ENCODE data around the gene DLEU7. TPM values are rescaled to one million over a fixed set of nuclear protein-coding genes. Genes with fewer than 3 reads are reported as not detected.

The DLEU7 gene
- total RNA-seq, 8 experiments from 2014 or later: 0.31 to 4.8 (median 3.1) TPM; not detected in 1

- Histone ChIP-seq H3K27ac (no peak overlapping the region), H3K4me1 (replicated peaks in 1 of 2) (no peaks in the 10 kb centered on the region), H3K4me3 (no peak overlapping the region)
- WGBS, 10 experiments: 61 to 100% (median 94%) methylated on average over 1 to 2 of the region's 2 CpGs
- in situ Hi-C loops (cut with MboI; ENCODE audit: low pct_unique_long_range_greater_than_20kb in 2 of 9, low sequenced_read_pairs in 9 of 9, unreplicated experiment in 9 of 9): no loop called here
- no peak for ATAC-seq (replicated peaks in 6 of 8)
These were observed 23.5 kb upstream of the DLEU7 start for GRCh38 chr13:50866817-50867636.

- H3K4me3 ChIP-seq: no peak overlapping the region
- H3K27ac ChIP-seq: no peak overlapping the region
- no peaks in the 10 kb centered on the region for H3K4me1 ChIP-seq (replicated peaks in 1 of 2)
- in situ Hi-C loops (cut with MboI; ENCODE audit: low pct_unique_long_range_greater_than_20kb in 2 of 9, low sequenced_read_pairs in 9 of 9, unreplicated experiment in 9 of 9): no loop called here
- no peak for ATAC-seq (replicated peaks in 6 of 8)
- 83 to 100% (median 100%) methylated on average over 1 of the region's 1 CpG; no CpG with 5 or more reads in 5 of the 10 experiments for WGBS, 10 experiments
These were observed 21.0 kb upstream of the DLEU7 start for GRCh38 chr13:50864492-50864891.

GRCh38 chr13:50855681-50856080, 12.2 kb upstream of the DLEU7 start:
- H3K4me1 ChIP-seq (replicated peaks in 1 of 2): no peaks in the 10 kb centered on the region
- H3K4me3 ChIP-seq: no peak overlapping the region
- in situ Hi-C loops (cut with MboI; ENCODE audit: low pct_unique_long_range_greater_than_20kb in 2 of 9, low sequenced_read_pairs in 9 of 9, unreplicated experiment in 9 of 9): no loop called here
- H3K27ac ChIP-seq: no peak overlapping the region
- ATAC-seq (replicated peaks in 6 of 8): no peak
- 71 to 100% (median 83%) methylated on average over 1 to 2 of the region's 2 CpGs; no CpG with 5 or more reads in 5 of the 10 experiments for WGBS, 10 experiments

GRCh38 chr13:50850445-50850844, 7.0 kb upstream of the DLEU7 start:
- no peak for ATAC-seq (replicated peaks in 6 of 8)
- 70 to 100% (median 100%) methylated on average over 2 of the region's 2 CpGs for WGBS, 10 experiments
- no peak overlapping the region for H3K4me3 ChIP-seq

GRCh38 chr13:50847501-50847900, 4.0 kb upstream of the DLEU7 start:
- Histone ChIP-seq H3K27ac (no peak overlapping the region), H3K4me1 (replicated peaks in 1 of 2) (peaks cover 9 to 11% of the 10 kb centered on the region in 2 donors), H3K4me3 (no peak overlapping the region)
- in situ Hi-C loops (cut with MboI; ENCODE audit: low pct_unique_long_range_greater_than_20kb in 2 of 9, low sequenced_read_pairs in 9 of 9, unreplicated experiment in 9 of 9): no loop called here
- ATAC-seq (replicated peaks in 6 of 8): no peak
- 71 to 100% (median 95%) methylated on average over 1 to 5 of the region's 5 CpGs for WGBS, 10 experiments

More at GRCh38 chr13:50850445-50850844, 7.0 kb upstream of the DLEU7 start:
- in situ Hi-C loops (cut with MboI; ENCODE audit: low pct_unique_long_range_greater_than_20kb in 2 of 9, low sequenced_read_pairs in 9 of 9, unreplicated experiment in 9 of 9): no loop called here
- no peaks in the 10 kb centered on the region for H3K4me1 ChIP-seq (replicated peaks in 1 of 2)
- H3K27ac ChIP-seq: no peak overlapping the region

- 46 to 92% (median 80%) methylated on average over 1 to 5 of the region's 5 CpGs; no CpG with 5 or more reads in 5 of the 10 experiments for WGBS, 10 experiments
- no peak overlapping the region for H3K27ac ChIP-seq
These were observed 3.5 kb upstream of the DLEU7 start for GRCh38 chr13:50846861-50847475.

GRCh38 chr13:50845211-50845610, 1.7 kb upstream of the DLEU7 start:
- H3K4me3 ChIP-seq: no peak overlapping the region
- H3K4me1 ChIP-seq (replicated peaks in 1 of 2): peaks cover 14 to 18% of the 10 kb centered on the region in 2 donors
- 80 to 100% (median 100%) methylated on average over 1 of the region's 1 CpG; no CpG with 5 or more reads in 4 of the 10 experiments for WGBS, 10 experiments
- in situ Hi-C loops (cut with MboI; ENCODE audit: low pct_unique_long_range_greater_than_20kb in 2 of 9, low sequenced_read_pairs in 9 of 9, unreplicated experiment in 9 of 9): no loop called here
- ATAC-seq (replicated peaks in 6 of 8): no peak
- no peak overlapping the region for H3K27ac ChIP-seq

More at GRCh38 chr13:50846861-50847475, 3.5 kb upstream of the DLEU7 start:
- H3K4me1 ChIP-seq (replicated peaks in 1 of 2): peaks cover 14 to 16% of the 10 kb centered on the region in 2 donors
- no peak overlapping the region for H3K4me3 ChIP-seq
- no peak for ATAC-seq (replicated peaks in 6 of 8)
- in situ Hi-C loops (cut with MboI; ENCODE audit: low pct_unique_long_range_greater_than_20kb in 2 of 9, low sequenced_read_pairs in 9 of 9, unreplicated experiment in 9 of 9): no loop called here

- in situ Hi-C loops (cut with MboI; ENCODE audit: low pct_unique_long_range_greater_than_20kb in 2 of 9, low sequenced_read_pairs in 9 of 9, unreplicated experiment in 9 of 9): no loop called here
- H3K27ac ChIP-seq: no peak overlapping the region
- peaks cover 14 to 18% of the 10 kb centered on the region in 2 donors for H3K4me1 ChIP-seq (replicated peaks in 1 of 2)
- H3K4me3 ChIP-seq: peak overlapping the region in 4 of 5 donors; percentile 25 to 41 (median 38)
- WGBS, 10 experiments: 29 to 100% (median 63%) methylated on average over 1 to 6 of the region's 6 CpGs; no CpG with 5 or more reads in 2 of the 10 experiments
- ATAC-seq (replicated peaks in 6 of 8): no peak
These were observed 788 bp upstream of the DLEU7 start for GRCh38 chr13:50844084-50844875.

- 0% methylated on average over 2 of the region's 8 CpGs; no CpG with 5 or more reads in 9 of the 10 experiments for WGBS, 10 experiments
- H3K27ac ChIP-seq: no peak overlapping the region
- H3K4me3 ChIP-seq: peak overlapping the region; percentile 25 to 41 (median 38)
- in situ Hi-C loops (cut with MboI; ENCODE audit: low pct_unique_long_range_greater_than_20kb in 2 of 9, low sequenced_read_pairs in 9 of 9, unreplicated experiment in 9 of 9): no loop called here
- peaks cover 14 to 18% of the 10 kb centered on the region in 2 donors for H3K4me1 ChIP-seq (replicated peaks in 1 of 2)
- no peak for ATAC-seq (replicated peaks in 6 of 8)
These were observed 569 bp downstream of the DLEU7 start for GRCh38 chr13:50842990-50843256.

- H3K4me1 ChIP-seq (replicated peaks in 1 of 2): peaks cover 14 to 18% of the 10 kb centered on the region in 2 donors
- H3K4me3 ChIP-seq: peak overlapping the region; percentile 25 to 41 (median 38)
- no peak for ATAC-seq (replicated peaks in 6 of 8)
- H3K27ac ChIP-seq: no peak overlapping the region
- in situ Hi-C loops (cut with MboI; ENCODE audit: low pct_unique_long_range_greater_than_20kb in 2 of 9, low sequenced_read_pairs in 9 of 9, unreplicated experiment in 9 of 9): no loop called here
- 10 to 80% (median 40%) methylated on average over 1 to 10 of the region's 10 CpGs; no CpG with 5 or more reads in 5 of the 10 experiments for WGBS, 10 experiments
These were observed 1.1 kb downstream of the DLEU7 start for GRCh38 chr13:50842251-50842989.

GRCh38 chr13:50841786-50842185, 1.7 kb downstream of the DLEU7 start:
- Histone ChIP-seq H3K4me1 (replicated peaks in 1 of 2) (peaks cover 14 to 18% of the 10 kb centered on the region in 2 donors), H3K4me3 (no peak overlapping the region), H3K27ac (no peak overlapping the region)
- WGBS, 10 experiments: 50 to 100% (median 80%) methylated on average over 2 to 5 of the region's 7 CpGs; no CpG with 5 or more reads in 1 of the 10 experiments
- ATAC-seq (replicated peaks in 6 of 8): no peak
- in situ Hi-C loops (cut with MboI; ENCODE audit: low pct_unique_long_range_greater_than_20kb in 2 of 9, low sequenced_read_pairs in 9 of 9, unreplicated experiment in 9 of 9): no loop called here

- Histone ChIP-seq H3K27ac (no peak overlapping the region), H3K4me3 (no peak overlapping the region), H3K4me1 (replicated peaks in 1 of 2) (peaks cover 14 to 18% of the 10 kb centered on the region in 2 donors)
- WGBS, 10 experiments: 42 to 100% (median 82%) methylated on average over 2 to 3 of the region's 3 CpGs; no CpG with 5 or more reads in 4 of the 10 experiments
- ATAC-seq (replicated peaks in 6 of 8): peak in 1 of 8 experiments; percentile 6
- in situ Hi-C loops (cut with MboI; ENCODE audit: low pct_unique_long_range_greater_than_20kb in 2 of 9, low sequenced_read_pairs in 9 of 9, unreplicated experiment in 9 of 9): no loop called here
These were observed 3.2 kb downstream of the DLEU7 start for GRCh38 chr13:50840284-50840683.
